ENCODE data around the gene CAMK2B.

GRCh38 chr7:44216019-44216418 lies 109.4 kb downstream of the CAMK2B start:
- TF ChIP-seq CTCF (IDR thresholded peaks at IDR 0.05; ENCODE audit: low read depth, low read length, poor library complexity, severe bottlenecking) (no peak), EZH2phosphoT487 (IDR thresholded peaks at IDR 0.05; ENCODE audit: borderline replicate concordance, low read length) (no peak)
